ENCODE measurements around the gene PWWP2B. TPM values are rescaled to one million over a fixed set of nuclear protein-coding genes. Genes with fewer than 3 reads are reported as not detected.

PWWP2B gene
- total and polyA plus RNA-seq, 7 donors, result 7.7 to 50.8 (median 10.2) TPM

DNA sequence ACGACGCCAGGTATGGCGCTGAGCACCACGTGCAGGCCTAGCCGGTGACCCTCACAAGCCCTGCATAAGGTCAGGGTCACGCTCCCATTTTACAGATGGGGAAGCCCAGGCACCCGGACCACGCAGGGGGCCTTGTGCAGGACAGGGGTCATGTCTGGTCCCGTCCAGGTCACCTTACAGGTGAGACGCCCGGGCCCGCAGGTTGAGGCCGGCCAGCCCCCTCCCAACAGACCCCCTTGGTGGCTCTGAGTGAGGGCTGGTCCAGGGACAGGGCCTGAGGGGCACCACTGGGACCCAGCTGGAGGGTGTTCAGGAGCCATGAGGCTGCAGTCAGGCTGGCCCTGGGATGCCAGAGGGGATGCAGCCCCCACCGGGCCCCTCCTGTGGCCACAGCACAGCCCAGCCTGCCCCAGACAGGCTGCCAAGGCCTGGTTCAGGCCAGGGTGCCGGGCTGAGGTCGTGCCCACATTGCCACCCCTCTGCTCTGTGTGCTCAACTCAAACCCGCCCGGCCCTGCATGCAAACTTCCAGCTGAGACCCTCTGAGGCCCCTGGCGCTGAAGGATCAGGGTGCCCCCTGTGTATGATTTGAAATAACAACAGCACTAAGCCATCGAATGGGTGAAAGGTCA is 69.0 kb downstream of the PWWP2B start:
- H3K4me1 ChIP-seq, result peaks cover 0 to 69% (median 67%) of the 10 kb centered on the region in 4 donors
- no peak overlapping the region for H3K4me3 ChIP-seq
- intact Hi-C loops (cut with DNase I), result loop anchor here (5.0 kb wide), 1 partner anchor 51 kb away; no protein-coding TSS in a partner anchor
- WGBS, 2 donors, result 85 to 92% methylated on average over 20 of the region's 20 CpGs
- DNase-seq, result no peak
- TF ChIP-seq POLR2AphosphoS5 (IDR thresholded peaks at IDR 0.05) (no peak), EP300 (IDR thresholded peaks at IDR 0.05) (no peak), POLR2A (IDR thresholded peaks at IDR 0.05) (no peak)
- TF ChIP-seq, protein P1, sequence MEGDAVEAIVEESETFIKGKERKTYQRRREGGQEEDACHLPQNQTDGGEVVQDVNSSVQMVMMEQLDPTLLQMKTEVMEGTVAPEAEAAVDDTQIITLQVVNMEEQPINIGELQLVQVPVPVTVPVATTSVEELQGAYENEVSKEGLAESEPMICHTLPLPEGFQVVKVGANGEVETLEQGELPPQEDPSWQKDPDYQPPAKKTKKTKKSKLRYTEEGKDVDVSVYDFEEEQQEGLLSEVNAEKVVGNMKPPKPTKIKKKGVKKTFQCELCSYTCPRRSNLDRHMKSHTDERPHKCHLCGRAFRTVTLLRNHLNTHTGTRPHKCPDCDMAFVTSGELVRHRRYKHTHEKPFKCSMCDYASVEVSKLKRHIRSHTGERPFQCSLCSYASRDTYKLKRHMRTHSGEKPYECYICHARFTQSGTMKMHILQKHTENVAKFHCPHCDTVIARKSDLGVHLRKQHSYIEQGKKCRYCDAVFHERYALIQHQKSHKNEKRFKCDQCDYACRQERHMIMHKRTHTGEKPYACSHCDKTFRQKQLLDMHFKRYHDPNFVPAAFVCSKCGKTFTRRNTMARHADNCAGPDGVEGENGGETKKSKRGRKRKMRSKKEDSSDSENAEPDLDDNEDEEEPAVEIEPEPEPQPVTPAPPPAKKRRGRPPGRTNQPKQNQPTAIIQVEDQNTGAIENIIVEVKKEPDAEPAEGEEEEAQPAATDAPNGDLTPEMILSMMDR (IDR thresholded peaks at IDR 0.05), result no peak
- H3K27ac ChIP-seq, result peak overlapping the region; percentile 91 to 99 (median 95)
- no peaks in the 10 kb centered on the region for H3K36me3 ChIP-seq
- H3K9me3 ChIP-seq, result no peaks in the 10 kb centered on the region
- no peaks in the 10 kb centered on the region for H3K27me3 ChIP-seq

DNA sequence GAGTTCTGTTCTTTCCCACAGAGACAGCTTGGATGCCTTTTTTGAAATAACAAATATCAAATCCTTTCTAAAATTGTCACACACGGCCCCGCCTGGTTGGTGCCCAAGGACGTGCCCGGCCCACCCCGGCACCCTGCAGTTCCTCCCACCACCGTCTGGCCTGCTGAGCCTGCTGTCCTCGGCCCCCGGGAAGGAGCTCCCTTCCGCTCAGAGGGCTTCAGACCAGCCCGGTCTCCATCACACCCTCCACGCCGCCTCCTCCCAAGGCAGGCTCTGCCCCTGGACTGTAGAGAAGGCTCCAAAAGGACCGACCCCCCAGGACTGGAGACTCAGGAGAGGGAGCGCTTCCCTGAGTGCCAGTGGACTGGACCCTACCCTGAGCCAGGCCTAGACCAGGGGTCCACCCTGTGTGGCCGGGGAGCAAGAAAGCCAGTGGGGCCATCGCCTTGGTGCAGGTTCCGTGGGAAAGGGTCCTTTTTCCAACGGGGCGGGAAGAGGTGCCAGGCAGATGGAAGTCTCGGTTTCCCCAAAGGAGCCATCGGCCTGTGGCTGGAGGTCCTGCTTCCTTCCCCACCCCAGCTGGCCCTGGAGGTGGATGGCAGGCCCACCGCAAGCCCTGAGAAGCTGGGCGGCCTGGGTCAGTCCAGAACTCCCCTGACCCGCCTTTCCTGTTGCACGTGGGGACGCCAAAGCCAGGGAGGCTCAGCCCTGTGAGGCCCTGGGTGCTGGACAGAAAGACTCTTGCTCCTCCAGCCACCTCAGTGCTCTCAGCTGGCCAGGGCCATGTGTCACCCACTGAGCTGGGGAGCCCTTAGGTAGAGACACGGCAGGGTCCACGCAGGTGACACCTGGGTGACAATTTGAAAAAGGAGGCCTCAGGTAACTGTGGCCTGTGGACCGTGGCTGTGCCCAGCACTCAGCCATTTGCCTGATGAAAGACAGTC is 69.8 kb downstream of the PWWP2B start:
- Histone ChIP-seq H3K9me3 (no peaks in the 10 kb centered on the region), H3K4me1 (peaks cover 0 to 69% (median 67%) of the 10 kb centered on the region in 4 donors), H3K27me3 (no peaks in the 10 kb centered on the region), H3K36me3 (no peaks in the 10 kb centered on the region), H3K4me3 (no peak overlapping the region), H3K27ac (peak overlapping the region; percentile 91 to 99 (median 95))
- intact Hi-C loops (cut with DNase I), result loop anchor here (5.0 kb wide), 1 partner anchor 51 kb away; no protein-coding TSS in a partner anchor
- TF ChIP-seq EP300 (IDR thresholded peaks at IDR 0.05) (no peak), POLR2A (IDR thresholded peaks at IDR 0.05) (no peak)
- DNase-seq, result no peak
- WGBS, 2 donors, result 84 to 92% methylated on average over 29 of the region's 29 CpGs

Other genes with a start within 250 kb of the PWWP2B start
- 1 to 10 TPM in 1 of 4 donors, under 1 TPM in 3; 0.36 to 1.9 (median 0.69) TPM for gene DPYSL4, start 210.3 kb upstream of the PWWP2B start, total RNA-seq
- under 1 TPM in 2 of 3 donors, not detected in 1; under 0.01 to 0.71 TPM for gene DPYSL4, start 210.3 kb upstream of the PWWP2B start, polyA plus RNA-seq
- 1 to 10 TPM; 4.3 to 8.4 (median 6.1) TPM for gene STK32C, start 89.2 kb upstream of the PWWP2B start, total RNA-seq
- gene STK32C, start 89.2 kb upstream of the PWWP2B start, polyA plus RNA-seq, result 10 to 100 TPM; 10.4 to 12.8 (median 12.6) TPM
- 10 to 100 TPM in 1 of 4 donors, 1 to 10 TPM in 3; 6.1 to 15.5 (median 8.1) TPM for gene LRRC27, start 65.0 kb upstream of the PWWP2B start, total RNA-seq
- 1 to 10 TPM; 1.4 to 6.2 (median 1.8) TPM for gene LRRC27, start 65.0 kb upstream of the PWWP2B start, polyA plus RNA-seq
- gene INPP5A, start 140.6 kb downstream of the PWWP2B start, total RNA-seq, result 100 to 1,000 TPM; 100 to 132 (median 112) TPM
- 10 to 100 TPM; 17.6 to 21.0 (median 20.3) TPM for gene INPP5A, start 140.6 kb downstream of the PWWP2B start, polyA plus RNA-seq

All from sigmoid colon (tissue), 7 donors.